Measurements from ENCODE around the gene LHFPL6. TPM values are rescaled to one million over a fixed set of nuclear protein-coding genes. Genes with fewer than 3 reads are reported as not detected.

LHFPL6 gene
- total and polyA plus RNA-seq, 2 experiments from 2014 or later: 12.1 to 14.1 TPM

DNA sequence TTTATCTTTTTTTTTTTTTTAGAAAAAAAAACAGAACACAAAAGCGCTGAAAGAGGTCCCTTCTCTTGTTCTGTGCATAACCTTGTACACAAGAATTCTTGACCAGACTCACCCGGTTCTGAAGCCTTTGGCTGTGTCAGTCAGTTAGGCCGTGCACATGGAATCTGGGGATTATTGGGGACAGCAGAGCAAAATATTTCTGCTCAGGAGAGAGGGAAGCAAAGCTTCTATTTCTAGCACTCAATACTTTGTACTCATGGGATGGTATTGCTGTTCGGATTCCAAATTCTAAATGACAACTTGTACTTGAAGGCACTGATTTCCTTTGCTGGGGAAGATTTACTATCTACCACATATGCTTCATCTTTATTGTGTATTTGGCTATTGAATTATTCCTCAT is 292.0 kb downstream of the LHFPL6 start:
- H3K27ac ChIP-seq: no peak overlapping the region
- no peaks in the 10 kb centered on the region for H3K4me1 ChIP-seq (ENCODE audit: insufficient read depth)
- WGBS (ENCODE audit: low lambda C conversion rate, missing lambda C conversion rate): 88% methylated on average over 4 of the region's 4 CpGs

DNA sequence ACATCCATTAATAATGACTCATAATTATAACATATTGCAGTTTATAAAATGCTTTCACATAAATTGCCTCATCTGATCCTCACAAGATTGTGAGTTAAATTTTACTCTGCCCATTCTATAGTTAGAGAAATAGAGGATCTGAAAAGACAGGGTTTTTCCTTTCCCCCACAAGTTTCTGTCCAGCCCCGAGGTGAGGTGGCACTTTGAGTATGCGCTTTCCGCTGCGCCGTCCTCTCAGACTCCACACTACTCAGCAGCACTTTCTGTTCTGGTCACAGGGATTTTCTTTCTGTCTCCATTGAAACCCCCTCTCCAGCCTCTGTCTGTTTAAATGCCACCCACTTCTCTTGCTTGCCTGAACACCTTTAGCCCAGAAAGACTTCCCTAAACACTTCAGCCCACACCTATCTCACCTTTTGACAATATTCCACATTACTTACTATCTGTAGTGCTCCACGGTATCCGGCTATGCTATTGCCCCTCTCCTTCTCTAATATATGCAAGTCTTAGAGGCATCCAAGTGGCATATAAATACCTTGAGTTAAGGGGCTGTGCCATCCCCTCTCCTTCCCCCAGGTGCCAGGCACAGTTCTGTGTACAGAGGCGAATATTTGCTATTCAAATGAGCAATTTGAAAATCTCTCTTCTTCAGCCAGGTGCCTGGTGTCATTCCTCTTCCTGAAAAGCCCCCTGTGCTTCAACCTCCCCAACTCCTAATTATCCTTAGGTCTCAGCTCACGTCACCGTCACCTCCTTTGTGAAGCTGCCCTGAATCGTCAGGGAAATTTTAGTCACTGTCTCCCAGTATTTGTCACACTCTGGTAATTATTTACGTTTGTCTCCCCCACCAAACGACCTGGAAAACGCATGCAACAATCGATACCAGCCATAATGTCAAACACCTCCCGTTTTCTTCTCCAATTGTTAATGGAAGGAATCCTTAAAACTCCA is 296.1 kb downstream of the LHFPL6 start:
- WGBS (ENCODE audit: low lambda C conversion rate, missing lambda C conversion rate): 76% methylated on average over 16 of the region's 16 CpGs
- no peaks in the 10 kb centered on the region for H3K9me2 ChIP-seq (replicated peaks; ENCODE audit: insufficient read depth)
- no peak overlapping the region for H3K27ac ChIP-seq
- no peak overlapping the region for H2AFZ ChIP-seq
- no peak for TF ChIP-seq EZH2phosphoT487 (IDR thresholded peaks at IDR 0.05; ENCODE audit: low read depth, severe bottlenecking, unreplicated experiment)
- TF ChIP-seq, protein P1, sequence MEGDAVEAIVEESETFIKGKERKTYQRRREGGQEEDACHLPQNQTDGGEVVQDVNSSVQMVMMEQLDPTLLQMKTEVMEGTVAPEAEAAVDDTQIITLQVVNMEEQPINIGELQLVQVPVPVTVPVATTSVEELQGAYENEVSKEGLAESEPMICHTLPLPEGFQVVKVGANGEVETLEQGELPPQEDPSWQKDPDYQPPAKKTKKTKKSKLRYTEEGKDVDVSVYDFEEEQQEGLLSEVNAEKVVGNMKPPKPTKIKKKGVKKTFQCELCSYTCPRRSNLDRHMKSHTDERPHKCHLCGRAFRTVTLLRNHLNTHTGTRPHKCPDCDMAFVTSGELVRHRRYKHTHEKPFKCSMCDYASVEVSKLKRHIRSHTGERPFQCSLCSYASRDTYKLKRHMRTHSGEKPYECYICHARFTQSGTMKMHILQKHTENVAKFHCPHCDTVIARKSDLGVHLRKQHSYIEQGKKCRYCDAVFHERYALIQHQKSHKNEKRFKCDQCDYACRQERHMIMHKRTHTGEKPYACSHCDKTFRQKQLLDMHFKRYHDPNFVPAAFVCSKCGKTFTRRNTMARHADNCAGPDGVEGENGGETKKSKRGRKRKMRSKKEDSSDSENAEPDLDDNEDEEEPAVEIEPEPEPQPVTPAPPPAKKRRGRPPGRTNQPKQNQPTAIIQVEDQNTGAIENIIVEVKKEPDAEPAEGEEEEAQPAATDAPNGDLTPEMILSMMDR (IDR thresholded peaks at IDR 0.05; ENCODE audit: poor library complexity): no peak
- TF ChIP-seq EZH2 (IDR thresholded peaks at IDR 0.05; ENCODE audit: borderline replicate concordance): no peak
- no peaks in the 10 kb centered on the region for H3K4me1 ChIP-seq (ENCODE audit: insufficient read depth)
- no peak for DNase-seq (ENCODE audit: low spot score)
- no peaks in the 10 kb centered on the region for H4K20me1 ChIP-seq (ENCODE audit: insufficient read depth, poor library complexity, severe bottlenecking)
- H3K36me3 ChIP-seq (replicated peaks; ENCODE audit: insufficient read depth, low read depth): no peaks in the 10 kb centered on the region
- H3K4me3 ChIP-seq: no peak overlapping the region
- no peaks in the 10 kb centered on the region for H3K9me3 ChIP-seq (ENCODE audit: low read depth)
- no peak overlapping the region for H3K4me2 ChIP-seq
- no peaks in the 10 kb centered on the region for H3K79me2 ChIP-seq
- no peaks in the 10 kb centered on the region for H3K27me3 ChIP-seq

More for the DNA sequence above, 292.0 kb downstream of the LHFPL6 start:
- H3K79me2 ChIP-seq: no peaks in the 10 kb centered on the region
- H3K27me3 ChIP-seq: no peaks in the 10 kb centered on the region
- no peak for DNase-seq (ENCODE audit: low spot score)
- H3K36me3 ChIP-seq (replicated peaks; ENCODE audit: insufficient read depth, low read depth): no peaks in the 10 kb centered on the region
- no peak for TF ChIP-seq EZH2phosphoT487 (IDR thresholded peaks at IDR 0.05; ENCODE audit: low read depth, severe bottlenecking, unreplicated experiment)
- no peak for TF ChIP-seq EZH2 (IDR thresholded peaks at IDR 0.05; ENCODE audit: borderline replicate concordance)
- TF ChIP-seq, protein P1 (IDR thresholded peaks at IDR 0.05; ENCODE audit: poor library complexity): no peak
- no peaks in the 10 kb centered on the region for H3K9me2 ChIP-seq (replicated peaks; ENCODE audit: insufficient read depth)
- H2AFZ ChIP-seq: no peak overlapping the region
- H4K20me1 ChIP-seq (ENCODE audit: insufficient read depth, poor library complexity, severe bottlenecking): no peaks in the 10 kb centered on the region
- H3K4me2 ChIP-seq: no peak overlapping the region
- no peak overlapping the region for H3K4me3 ChIP-seq
- no peaks in the 10 kb centered on the region for H3K9me3 ChIP-seq (ENCODE audit: low read depth)

DNA sequence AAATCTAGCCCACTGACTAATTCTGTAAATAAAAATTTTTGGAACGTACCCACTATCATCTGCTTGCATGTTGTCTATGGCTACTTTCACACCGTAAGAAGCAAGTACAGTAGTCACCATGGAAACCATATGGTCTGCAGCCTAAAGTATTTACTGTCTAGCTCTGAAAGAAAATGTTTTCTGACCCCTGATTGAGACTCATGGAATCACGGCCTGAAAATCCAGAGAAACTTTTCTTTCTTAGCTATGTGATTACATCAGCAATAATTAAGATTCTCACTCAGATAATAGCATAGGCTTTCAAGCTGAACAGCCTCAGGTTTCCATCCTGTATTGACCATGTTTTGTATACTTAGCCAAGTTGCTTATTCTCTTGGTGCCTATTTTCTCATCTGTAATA is 300.2 kb downstream of the LHFPL6 start:
- Histone ChIP-seq H3K4me3 (no peak overlapping the region), H3K4me1 (ENCODE audit: insufficient read depth) (no peaks in the 10 kb centered on the region), H3K4me2 (no peak overlapping the region), H2AFZ (no peak overlapping the region), H3K27me3 (no peaks in the 10 kb centered on the region), H3K9me2 (replicated peaks; ENCODE audit: insufficient read depth) (no peaks in the 10 kb centered on the region), H3K27ac (no peak overlapping the region), H3K79me2 (no peaks in the 10 kb centered on the region), H4K20me1 (ENCODE audit: insufficient read depth, poor library complexity, severe bottlenecking) (no peaks in the 10 kb centered on the region), H3K36me3 (replicated peaks; ENCODE audit: insufficient read depth, low read depth) (no peaks in the 10 kb centered on the region), H3K9me3 (ENCODE audit: low read depth) (no peaks in the 10 kb centered on the region)
- 50% methylated on average over 3 of the region's 3 CpGs for WGBS (ENCODE audit: low lambda C conversion rate, missing lambda C conversion rate)
- no peak for DNase-seq (ENCODE audit: low spot score)
- TF ChIP-seq, protein P1 (IDR thresholded peaks at IDR 0.05; ENCODE audit: poor library complexity): no peak
- no peak for TF ChIP-seq EZH2 (IDR thresholded peaks at IDR 0.05; ENCODE audit: borderline replicate concordance)
- TF ChIP-seq EZH2phosphoT487 (IDR thresholded peaks at IDR 0.05; ENCODE audit: low read depth, severe bottlenecking, unreplicated experiment): no peak

Measured in hepatocyte (in vitro differentiated cells).